ENCODE results near the gene TNS1.
"Not testable (repeated sequence)": the region's sequence is repeated elsewhere in the genome, so short reads cannot be mapped to it uniquely, and the experiment has no call there.

Gene TNS1

GRCh38 chr2:217812170-217812569, 190.6 kb downstream of the TNS1 start:
- no peak overlapping the region for H3K27ac ChIP-seq (ENCODE audit: low read length)
- no peaks in the 10 kb centered on the region for H3K9me3 ChIP-seq (ENCODE audit: control insufficient read depth in 1 of 2, low read length in 2 of 2)
- no peaks in the 10 kb centered on the region for H3K27me3 ChIP-seq (ENCODE audit: low read depth, low read length)
- H3K36me3 ChIP-seq (ENCODE audit: control insufficient read depth in 1 of 2, insufficient read depth in 2 of 2, low read length in 2 of 2): peaks cover 71 to 95% of the 10 kb centered on the region in 2 donors
- H3K4me3 ChIP-seq (ENCODE audit: low read depth in 1 of 2, low read length in 2 of 2): no peak overlapping the region
- peaks cover 13 to 67% of the 10 kb centered on the region in 2 donors for H3K4me1 ChIP-seq (ENCODE audit: control insufficient read depth in 1 of 2, insufficient read depth in 2 of 2, low read length in 2 of 2)

DNA sequence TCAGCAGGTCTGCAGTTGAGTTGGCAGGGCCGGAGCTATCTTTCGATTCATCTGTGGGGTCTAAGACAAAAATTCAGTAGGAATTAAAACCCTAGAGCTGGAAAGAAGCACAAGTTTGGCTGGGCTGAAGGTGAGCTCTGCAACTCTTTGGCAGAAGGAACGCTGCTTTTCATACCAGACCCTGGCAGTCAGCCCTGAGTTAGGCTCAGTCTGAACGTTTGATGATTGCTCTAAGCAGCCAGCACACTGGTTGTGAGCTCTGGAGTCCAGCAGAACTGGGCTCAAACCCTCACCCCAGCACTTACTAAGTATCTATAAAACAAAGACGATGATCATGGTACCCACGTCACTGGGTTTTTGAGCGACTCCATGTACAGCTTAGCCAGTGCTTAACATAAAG, 192.5 kb downstream of the TNS1 start:
- peaks cover 0 to 68% of the 10 kb centered on the region in 2 donors for H3K4me1 ChIP-seq (ENCODE audit: control insufficient read depth in 1 of 2, insufficient read depth in 2 of 2, low read length in 2 of 2)
- no peak overlapping the region for H3K27ac ChIP-seq (ENCODE audit: low read length)
- H3K4me3 ChIP-seq (ENCODE audit: low read depth in 1 of 2, low read length in 2 of 2): no peak overlapping the region
- peaks cover 82 to 85% of the 10 kb centered on the region in 2 donors for H3K36me3 ChIP-seq (ENCODE audit: control insufficient read depth in 1 of 2, insufficient read depth in 2 of 2, low read length in 2 of 2)
- no peaks in the 10 kb centered on the region for H3K9me3 ChIP-seq (ENCODE audit: control insufficient read depth in 1 of 2, low read length in 2 of 2)
- no peaks in the 10 kb centered on the region for H3K27me3 ChIP-seq (ENCODE audit: low read depth, low read length)

- Histone ChIP-seq H3K27ac (ENCODE audit: low read length) (no peak overlapping the region), H3K4me1 (ENCODE audit: control insufficient read depth in 1 of 2, insufficient read depth in 2 of 2, low read length in 2 of 2) (peaks cover 0 to 71% of the 10 kb centered on the region in 2 donors), H3K9me3 (ENCODE audit: control insufficient read depth in 1 of 2, low read length in 2 of 2) (no peaks in the 10 kb centered on the region), H3K27me3 (ENCODE audit: low read depth, low read length) (no peaks in the 10 kb centered on the region), H3K36me3 (ENCODE audit: control insufficient read depth in 1 of 2, insufficient read depth in 2 of 2, low read length in 2 of 2) (peaks cover 76 to 85% of the 10 kb centered on the region in 2 donors), H3K4me3 (ENCODE audit: low read depth in 1 of 2, low read length in 2 of 2) (no peak overlapping the region)
Observed at GRCh38 chr2:217809736-217810135, 193.1 kb downstream of the TNS1 start.

GRCh38 chr2:217808967-217809366, 193.8 kb downstream of the TNS1 start:
- Histone ChIP-seq H3K4me1 (ENCODE audit: control insufficient read depth in 1 of 2, insufficient read depth in 2 of 2, low read length in 2 of 2) (peaks cover 0 to 77% of the 10 kb centered on the region in 2 donors), H3K36me3 (ENCODE audit: control insufficient read depth in 1 of 2, insufficient read depth in 2 of 2, low read length in 2 of 2) (peaks cover 76 to 85% of the 10 kb centered on the region in 2 donors)
- H3K27me3 ChIP-seq (ENCODE audit: low read depth, low read length); H3K9me3 ChIP-seq (ENCODE audit: control insufficient read depth in 1 of 2, low read length in 2 of 2); H3K27ac ChIP-seq (ENCODE audit: low read length); H3K4me3 ChIP-seq (ENCODE audit: low read depth in 1 of 2, low read length in 2 of 2): not testable (repeated sequence)

DNA sequence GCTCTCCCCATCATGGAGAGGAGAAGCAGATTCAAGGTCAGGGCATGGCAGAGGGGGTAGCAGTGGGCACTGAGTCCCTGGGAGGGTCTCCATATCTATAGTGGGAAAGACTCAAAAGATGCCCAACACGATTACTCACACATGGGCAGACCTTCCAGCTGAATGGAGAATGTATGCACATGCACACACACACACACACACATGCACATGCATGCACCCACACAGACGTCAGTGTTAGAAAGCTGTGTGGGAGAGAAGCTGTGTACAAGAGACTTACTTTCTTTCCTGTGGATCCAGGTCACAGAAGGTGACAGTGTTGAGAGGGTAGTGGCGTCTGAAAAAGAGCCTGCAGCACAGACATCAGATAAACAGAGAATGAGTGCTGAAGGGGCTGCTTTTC, 194.5 kb downstream of the TNS1 start:
- H3K27ac ChIP-seq (ENCODE audit: low read length): no peak overlapping the region
- H3K9me3 ChIP-seq (ENCODE audit: control insufficient read depth in 1 of 2, low read length in 2 of 2): no peaks in the 10 kb centered on the region
- H3K4me1 ChIP-seq (ENCODE audit: control insufficient read depth in 1 of 2, insufficient read depth in 2 of 2, low read length in 2 of 2): peaks cover 0 to 77% of the 10 kb centered on the region in 2 donors
- peaks cover 76 to 85% of the 10 kb centered on the region in 2 donors for H3K36me3 ChIP-seq (ENCODE audit: control insufficient read depth in 1 of 2, insufficient read depth in 2 of 2, low read length in 2 of 2)
- no peak overlapping the region for H3K4me3 ChIP-seq (ENCODE audit: low read depth in 1 of 2, low read length in 2 of 2)
- no peaks in the 10 kb centered on the region for H3K27me3 ChIP-seq (ENCODE audit: low read depth, low read length)

DNA sequence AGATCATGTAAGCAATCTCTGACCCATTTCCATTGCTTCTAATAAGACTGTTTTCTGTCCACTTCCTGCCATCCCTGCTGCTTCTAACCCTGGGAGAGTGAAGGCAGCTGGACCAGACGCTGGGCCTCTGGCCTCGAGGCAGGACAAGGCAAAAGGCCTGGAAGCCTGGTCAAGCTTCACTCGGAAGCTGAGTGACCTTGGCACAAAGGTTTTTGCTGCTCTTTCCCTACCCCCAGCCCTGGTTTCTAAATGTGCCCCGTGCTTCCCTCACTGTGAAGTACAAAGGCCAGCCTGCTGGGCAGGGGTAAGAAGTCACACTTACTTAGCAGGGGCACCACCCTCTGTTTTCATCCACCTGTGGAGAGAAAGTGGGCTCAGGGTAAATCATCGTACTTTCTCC, 195.0 kb downstream of the TNS1 start:
- H3K4me3 ChIP-seq (ENCODE audit: low read depth in 1 of 2, low read length in 2 of 2): no peak overlapping the region
- no peaks in the 10 kb centered on the region for H3K9me3 ChIP-seq (ENCODE audit: control insufficient read depth in 1 of 2, low read length in 2 of 2)
- no peak overlapping the region for H3K27ac ChIP-seq (ENCODE audit: low read length)
- peaks cover 0 to 76% of the 10 kb centered on the region in 2 donors for H3K4me1 ChIP-seq (ENCODE audit: control insufficient read depth in 1 of 2, insufficient read depth in 2 of 2, low read length in 2 of 2)
- no peaks in the 10 kb centered on the region for H3K27me3 ChIP-seq (ENCODE audit: low read depth, low read length)
- peaks cover 76 to 85% of the 10 kb centered on the region in 2 donors for H3K36me3 ChIP-seq (ENCODE audit: control insufficient read depth in 1 of 2, insufficient read depth in 2 of 2, low read length in 2 of 2)

DNA sequence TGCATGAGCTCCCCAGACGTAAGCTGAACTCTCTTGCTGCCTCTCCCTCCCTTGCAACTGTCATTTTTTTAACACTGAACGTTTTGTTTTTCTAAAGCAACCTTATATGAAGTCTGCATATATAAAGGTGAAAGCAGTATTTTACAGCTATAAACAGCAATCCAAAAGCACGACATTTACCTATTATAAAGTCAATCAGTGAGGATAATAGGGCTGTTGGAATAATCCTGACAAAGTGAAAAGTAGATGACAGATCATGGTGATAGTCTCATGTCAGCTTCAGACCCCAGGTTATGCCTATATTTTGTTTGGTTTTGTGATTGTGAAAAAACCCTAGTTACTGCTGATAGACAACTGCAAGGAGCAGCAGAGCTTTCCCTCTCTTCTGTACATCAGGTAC, 195.8 kb downstream of the TNS1 start:
- H3K9me3 ChIP-seq (ENCODE audit: control insufficient read depth in 1 of 2, low read length in 2 of 2): no peaks in the 10 kb centered on the region
- no peaks in the 10 kb centered on the region for H3K27me3 ChIP-seq (ENCODE audit: low read depth, low read length)
- no peak overlapping the region for H3K4me3 ChIP-seq (ENCODE audit: low read depth in 1 of 2, low read length in 2 of 2)
- no peak overlapping the region for H3K27ac ChIP-seq (ENCODE audit: low read length)
- H3K4me1 ChIP-seq (ENCODE audit: control insufficient read depth in 1 of 2, insufficient read depth in 2 of 2, low read length in 2 of 2): peaks cover 0 to 82% of the 10 kb centered on the region in 2 donors
- H3K36me3 ChIP-seq (ENCODE audit: control insufficient read depth in 1 of 2, insufficient read depth in 2 of 2, low read length in 2 of 2): peaks cover 69 to 83% of the 10 kb centered on the region in 2 donors

- Histone ChIP-seq H3K27me3 (ENCODE audit: low read depth, low read length) (no peaks in the 10 kb centered on the region), H3K4me3 (ENCODE audit: low read depth in 1 of 2, low read length in 2 of 2) (no peak overlapping the region), H3K36me3 (ENCODE audit: control insufficient read depth in 1 of 2, insufficient read depth in 2 of 2, low read length in 2 of 2) (peaks cover 63 to 83% of the 10 kb centered on the region in 2 donors), H3K9me3 (ENCODE audit: control insufficient read depth in 1 of 2, low read length in 2 of 2) (no peaks in the 10 kb centered on the region), H3K27ac (ENCODE audit: low read length) (no peak overlapping the region), H3K4me1 (ENCODE audit: control insufficient read depth in 1 of 2, insufficient read depth in 2 of 2, low read length in 2 of 2) (peaks cover 0 to 85% of the 10 kb centered on the region in 2 donors)
Observed at GRCh38 chr2:217806482-217806765, 196.4 kb downstream of the TNS1 start.

- Histone ChIP-seq H3K9me3 (ENCODE audit: control insufficient read depth in 1 of 2, low read length in 2 of 2) (no peaks in the 10 kb centered on the region), H3K4me1 (ENCODE audit: control insufficient read depth in 1 of 2, insufficient read depth in 2 of 2, low read length in 2 of 2) (peaks cover 0 to 84% of the 10 kb centered on the region in 2 donors), H3K27ac (ENCODE audit: low read length) (peak overlapping the region; percentile 3), H3K4me3 (ENCODE audit: low read depth in 1 of 2, low read length in 2 of 2) (no peak overlapping the region), H3K27me3 (ENCODE audit: low read depth, low read length) (no peaks in the 10 kb centered on the region), H3K36me3 (ENCODE audit: control insufficient read depth in 1 of 2, insufficient read depth in 2 of 2, low read length in 2 of 2) (peaks cover 62 to 83% of the 10 kb centered on the region in 2 donors)
Observed at GRCh38 chr2:217805668-217806481, 196.9 kb downstream of the TNS1 start.

- Histone ChIP-seq H3K36me3 (ENCODE audit: control insufficient read depth in 1 of 2, insufficient read depth in 2 of 2, low read length in 2 of 2) (peaks cover 55 to 86% of the 10 kb centered on the region in 2 donors), H3K27me3 (ENCODE audit: low read depth, low read length) (no peaks in the 10 kb centered on the region), H3K9me3 (ENCODE audit: control insufficient read depth in 1 of 2, low read length in 2 of 2) (no peaks in the 10 kb centered on the region), H3K4me1 (ENCODE audit: control insufficient read depth in 1 of 2, insufficient read depth in 2 of 2, low read length in 2 of 2) (peaks cover 1 to 83% of the 10 kb centered on the region in 2 donors), H3K27ac (ENCODE audit: low read length) (peak overlapping the region; percentile 3), H3K4me3 (ENCODE audit: low read depth in 1 of 2, low read length in 2 of 2) (no peak overlapping the region)
Observed at GRCh38 chr2:217804791-217805667, 197.8 kb downstream of the TNS1 start.

GRCh38 chr2:217804338-217804737, 198.5 kb downstream of the TNS1 start:
- Histone ChIP-seq H3K27ac (ENCODE audit: low read length) (no peak overlapping the region), H3K4me1 (ENCODE audit: control insufficient read depth in 1 of 2, insufficient read depth in 2 of 2, low read length in 2 of 2) (peaks cover 4 to 78% of the 10 kb centered on the region in 2 donors), H3K36me3 (ENCODE audit: control insufficient read depth in 1 of 2, insufficient read depth in 2 of 2, low read length in 2 of 2) (peaks cover 48 to 79% of the 10 kb centered on the region in 2 donors), H3K27me3 (ENCODE audit: low read depth, low read length) (no peaks in the 10 kb centered on the region), H3K4me3 (ENCODE audit: low read depth in 1 of 2, low read length in 2 of 2) (no peak overlapping the region), H3K9me3 (ENCODE audit: control insufficient read depth in 1 of 2, low read length in 2 of 2) (no peaks in the 10 kb centered on the region)

All from muscle layer of duodenum (tissue), 2 donors.